Measurements from ENCODE around the gene PPFIA1. TPM values are rescaled to one million over a fixed set of nuclear protein-coding genes. Genes with fewer than 3 reads are reported as not detected.

PPFIA1 gene
- total and polyA plus RNA-seq, 4 donors, result 35.6 to 54.9 (median 47.3) TPM

- H3K27me3 ChIP-seq (ENCODE audit: control insufficient read depth, insufficient read depth, low read length), result no peaks in the 10 kb centered on the region
- peaks cover 11% of the 10 kb centered on the region for H3K4me1 ChIP-seq (ENCODE audit: control insufficient read depth, insufficient read depth, low read length)
- WGBS (ENCODE audit: insufficient coverage), result 81% methylated on average over 12 of the region's 13 CpGs
- H3K27ac ChIP-seq (ENCODE audit: low read depth, low read length), result no peak overlapping the region
- peaks cover 98% of the 10 kb centered on the region for H3K36me3 ChIP-seq (ENCODE audit: control insufficient read depth, insufficient read depth, low read length)
- DNase-seq (ENCODE audit: low read depth in 4 of 6, low spot score in 6 of 6), result peak in 1 of 6 donors; percentile 29
- H3K9me3 ChIP-seq (ENCODE audit: control insufficient read depth, insufficient read depth, low read length), result no peaks in the 10 kb centered on the region
- no peak overlapping the region for H3K4me3 ChIP-seq (ENCODE audit: low read depth, low read length)
These were observed 150.6 kb downstream of the PPFIA1 start for GRCh38 chr11:70421123-70421522.

GRCh38 chr11:70422692-70423522 lies 152.4 kb downstream of the PPFIA1 start:
- no peak for DNase-seq (ENCODE audit: low read depth in 4 of 6, low spot score in 6 of 6)
- WGBS (ENCODE audit: insufficient coverage), result 92% methylated on average over 28 of the region's 35 CpGs
- Histone ChIP-seq H3K4me3 (ENCODE audit: low read depth, low read length) (no peak overlapping the region), H3K27me3 (ENCODE audit: control insufficient read depth, insufficient read depth, low read length) (no peaks in the 10 kb centered on the region), H3K4me1 (ENCODE audit: control insufficient read depth, insufficient read depth, low read length) (peaks cover 11% of the 10 kb centered on the region), H3K27ac (ENCODE audit: low read depth, low read length) (no peak overlapping the region), H3K36me3 (ENCODE audit: control insufficient read depth, insufficient read depth, low read length) (peaks cover 94% of the 10 kb centered on the region), H3K9me3 (ENCODE audit: control insufficient read depth, insufficient read depth, low read length) (no peaks in the 10 kb centered on the region)

GRCh38 chr11:70423523-70424505 lies 153.3 kb downstream of the PPFIA1 start:
- Histone ChIP-seq H3K36me3 (ENCODE audit: control insufficient read depth, insufficient read depth, low read length) (peaks cover 87% of the 10 kb centered on the region), H3K27me3 (ENCODE audit: control insufficient read depth, insufficient read depth, low read length) (no peaks in the 10 kb centered on the region), H3K4me1 (ENCODE audit: control insufficient read depth, insufficient read depth, low read length) (peaks cover 11% of the 10 kb centered on the region), H3K27ac (ENCODE audit: low read depth, low read length) (no peak overlapping the region), H3K9me3 (ENCODE audit: control insufficient read depth, insufficient read depth, low read length) (no peaks in the 10 kb centered on the region), H3K4me3 (ENCODE audit: low read depth, low read length) (no peak overlapping the region)
- DNase-seq (ENCODE audit: low read depth in 4 of 6, low spot score in 6 of 6), result no peak
- 94% methylated on average over 33 of the region's 34 CpGs for WGBS (ENCODE audit: insufficient coverage)

- peaks cover 89% of the 10 kb centered on the region for H3K36me3 ChIP-seq (ENCODE audit: control insufficient read depth, insufficient read depth, low read length)
- WGBS (ENCODE audit: insufficient coverage), result 92% methylated on average over 14 of the region's 14 CpGs
- H3K27me3 ChIP-seq (ENCODE audit: control insufficient read depth, insufficient read depth, low read length), result no peaks in the 10 kb centered on the region
- H3K4me3 ChIP-seq (ENCODE audit: low read depth, low read length), result no peak overlapping the region
- H3K27ac ChIP-seq (ENCODE audit: low read depth, low read length), result no peak overlapping the region
- DNase-seq (ENCODE audit: low read depth in 4 of 6, low spot score in 6 of 6), result peak in 1 of 6 donors; percentile 11
- no peaks in the 10 kb centered on the region for H3K9me3 ChIP-seq (ENCODE audit: control insufficient read depth, insufficient read depth, low read length)
- H3K4me1 ChIP-seq (ENCODE audit: control insufficient read depth, insufficient read depth, low read length), result peaks cover 11% of the 10 kb centered on the region
These were observed 154.4 kb downstream of the PPFIA1 start for GRCh38 chr11:70424765-70425344.

GRCh38 chr11:70427436-70427835 lies 156.9 kb downstream of the PPFIA1 start:
- 88% methylated on average over 10 of the region's 11 CpGs for WGBS (ENCODE audit: insufficient coverage)
- no peak overlapping the region for H3K4me3 ChIP-seq (ENCODE audit: low read depth, low read length)

GRCh38 chr11:70428701-70429427 lies 158.4 kb downstream of the PPFIA1 start:
- no peak for DNase-seq (ENCODE audit: low read depth in 4 of 6, low spot score in 6 of 6)
- Histone ChIP-seq H3K9me3 (ENCODE audit: control insufficient read depth, insufficient read depth, low read length) (no peaks in the 10 kb centered on the region), H3K4me1 (ENCODE audit: control insufficient read depth, insufficient read depth, low read length) (no peaks in the 10 kb centered on the region), H3K27ac (ENCODE audit: low read depth, low read length) (no peak overlapping the region), H3K27me3 (ENCODE audit: control insufficient read depth, insufficient read depth, low read length) (no peaks in the 10 kb centered on the region), H3K4me3 (ENCODE audit: low read depth, low read length) (no peak overlapping the region), H3K36me3 (ENCODE audit: control insufficient read depth, insufficient read depth, low read length) (peaks cover 89% of the 10 kb centered on the region)
- WGBS (ENCODE audit: insufficient coverage), result 96% methylated on average over 14 of the region's 18 CpGs

More at GRCh38 chr11:70427436-70427835, 156.9 kb downstream of the PPFIA1 start:
- no peaks in the 10 kb centered on the region for H3K9me3 ChIP-seq (ENCODE audit: control insufficient read depth, insufficient read depth, low read length)
- no peak for DNase-seq (ENCODE audit: low read depth in 4 of 6, low spot score in 6 of 6)
- H3K27ac ChIP-seq (ENCODE audit: low read depth, low read length), result no peak overlapping the region
- H3K27me3 ChIP-seq (ENCODE audit: control insufficient read depth, insufficient read depth, low read length), result no peaks in the 10 kb centered on the region
- H3K36me3 ChIP-seq (ENCODE audit: control insufficient read depth, insufficient read depth, low read length), result peaks cover 89% of the 10 kb centered on the region
- no peaks in the 10 kb centered on the region for H3K4me1 ChIP-seq (ENCODE audit: control insufficient read depth, insufficient read depth, low read length)

- H3K36me3 ChIP-seq (ENCODE audit: control insufficient read depth, insufficient read depth, low read length), result peaks cover 89% of the 10 kb centered on the region
These were observed 158.9 kb downstream of the PPFIA1 start for GRCh38 chr11:70429428-70429705.

GRCh38 chr11:70429724-70430521 lies 159.4 kb downstream of the PPFIA1 start:
- Histone ChIP-seq H3K9me3 (ENCODE audit: control insufficient read depth, insufficient read depth, low read length) (no peaks in the 10 kb centered on the region), H3K36me3 (ENCODE audit: control insufficient read depth, insufficient read depth, low read length) (peaks cover 89% of the 10 kb centered on the region), H3K4me1 (ENCODE audit: control insufficient read depth, insufficient read depth, low read length) (no peaks in the 10 kb centered on the region), H3K27ac (ENCODE audit: low read depth, low read length) (no peak overlapping the region), H3K4me3 (ENCODE audit: low read depth, low read length) (no peak overlapping the region), H3K27me3 (ENCODE audit: control insufficient read depth, insufficient read depth, low read length) (no peaks in the 10 kb centered on the region)
- 91% methylated on average over 9 of the region's 11 CpGs for WGBS (ENCODE audit: insufficient coverage)
- no peak for DNase-seq (ENCODE audit: low read depth in 4 of 6, low spot score in 6 of 6)

More at GRCh38 chr11:70429428-70429705, 158.9 kb downstream of the PPFIA1 start:
- Histone ChIP-seq H3K4me3 (ENCODE audit: low read depth, low read length) (no peak overlapping the region), H3K9me3 (ENCODE audit: control insufficient read depth, insufficient read depth, low read length) (no peaks in the 10 kb centered on the region), H3K4me1 (ENCODE audit: control insufficient read depth, insufficient read depth, low read length) (no peaks in the 10 kb centered on the region), H3K27ac (ENCODE audit: low read depth, low read length) (no peak overlapping the region), H3K27me3 (ENCODE audit: control insufficient read depth, insufficient read depth, low read length) (no peaks in the 10 kb centered on the region)
- DNase-seq (ENCODE audit: low read depth in 4 of 6, low spot score in 6 of 6), result no peak
- WGBS (ENCODE audit: insufficient coverage), result 99% methylated on average over 7 of the region's 8 CpGs

Measured in spinal cord (tissue), 10 donors.